SH-SY5Y (cell line): Measurements from ENCODE around the gene IHH.

Experiments used
- GATA2 ChIP-seq: IDR thresholded peaks from 2 replicates; pipeline ENCODE4 v1.6.1; 2011; ENCODE audit warnings: mild to moderate bottlenecking, low read depth, low read length
- GATA3 ChIP-seq: IDR thresholded peaks from 2 replicates; pipeline ENCODE4 v1.6.1; 2011; ENCODE audit warnings: low read depth, mild to moderate bottlenecking, low read length, moderate library complexity

GRCh38 chr2:219109471-219109870 is 48.8 kb upstream of the IHH start:
- TF ChIP-seq GATA3 (no peak), GATA2 (no peak)
